ENCODE measurements around the gene TMEM186. TPM values are rescaled to one million over a fixed set of nuclear protein-coding genes. Genes with fewer than 3 reads are reported as not detected.

TMEM186 gene
- total and polyA plus RNA-seq, 9 of the 15 experiments (the other 6 are each of a cell fraction or from before 2014, with no cell fraction given) = 10.1 to 33.4 (median 16.4) TPM

GRCh38 chr16:8797364-8798173 lies at the start of gene TMEM186, which contains the start of gene PMM2 (continued):
- TF ChIP-seq ZNF407 (IDR thresholded peaks at IDR 0.05; ENCODE audit: low read depth) = no peak
- TF ChIP-seq, protein P1, sequence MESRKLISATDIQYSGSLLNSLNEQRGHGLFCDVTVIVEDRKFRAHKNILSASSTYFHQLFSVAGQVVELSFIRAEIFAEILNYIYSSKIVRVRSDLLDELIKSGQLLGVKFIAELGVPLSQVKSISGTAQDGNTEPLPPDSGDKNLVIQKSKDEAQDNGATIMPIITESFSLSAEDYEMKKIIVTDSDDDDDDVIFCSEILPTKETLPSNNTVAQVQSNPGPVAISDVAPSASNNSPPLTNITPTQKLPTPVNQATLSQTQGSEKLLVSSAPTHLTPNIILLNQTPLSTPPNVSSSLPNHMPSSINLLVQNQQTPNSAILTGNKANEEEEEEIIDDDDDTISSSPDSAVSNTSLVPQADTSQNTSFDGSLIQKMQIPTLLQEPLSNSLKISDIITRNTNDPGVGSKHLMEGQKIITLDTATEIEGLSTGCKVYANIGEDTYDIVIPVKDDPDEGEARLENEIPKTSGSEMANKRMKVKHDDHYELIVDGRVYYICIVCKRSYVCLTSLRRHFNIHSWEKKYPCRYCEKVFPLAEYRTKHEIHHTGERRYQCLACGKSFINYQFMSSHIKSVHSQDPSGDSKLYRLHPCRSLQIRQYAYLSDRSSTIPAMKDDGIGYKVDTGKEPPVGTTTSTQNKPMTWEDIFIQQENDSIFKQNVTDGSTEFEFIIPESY (CRISPR knock-in tag; IDR thresholded peaks at IDR 0.05) = peak; percentile 10; the same call in 1 of the 2 replicates
- TF ChIP-seq STAT5A (IDR thresholded peaks at IDR 0.05; ENCODE audit: borderline replicate concordance, low read length) = no peak
- TF ChIP-seq ZZZ3 (IDR thresholded peaks at IDR 0.05) = no peak
- peak; percentile 76; the same call in 1 of the 2 replicates for TF ChIP-seq HDAC8 (tag; IDR thresholded peaks at IDR 0.05)
- TF ChIP-seq, protein P2, sequence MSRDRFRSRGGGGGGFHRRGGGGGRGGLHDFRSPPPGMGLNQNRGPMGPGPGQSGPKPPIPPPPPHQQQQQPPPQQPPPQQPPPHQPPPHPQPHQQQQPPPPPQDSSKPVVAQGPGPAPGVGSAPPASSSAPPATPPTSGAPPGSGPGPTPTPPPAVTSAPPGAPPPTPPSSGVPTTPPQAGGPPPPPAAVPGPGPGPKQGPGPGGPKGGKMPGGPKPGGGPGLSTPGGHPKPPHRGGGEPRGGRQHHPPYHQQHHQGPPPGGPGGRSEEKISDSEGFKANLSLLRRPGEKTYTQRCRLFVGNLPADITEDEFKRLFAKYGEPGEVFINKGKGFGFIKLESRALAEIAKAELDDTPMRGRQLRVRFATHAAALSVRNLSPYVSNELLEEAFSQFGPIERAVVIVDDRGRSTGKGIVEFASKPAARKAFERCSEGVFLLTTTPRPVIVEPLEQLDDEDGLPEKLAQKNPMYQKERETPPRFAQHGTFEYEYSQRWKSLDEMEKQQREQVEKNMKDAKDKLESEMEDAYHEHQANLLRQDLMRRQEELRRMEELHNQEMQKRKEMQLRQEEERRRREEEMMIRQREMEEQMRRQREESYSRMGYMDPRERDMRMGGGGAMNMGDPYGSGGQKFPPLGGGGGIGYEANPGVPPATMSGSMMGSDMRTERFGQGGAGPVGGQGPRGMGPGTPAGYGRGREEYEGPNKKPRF (IDR thresholded peaks at IDR 0.05; ENCODE audit: low read depth, low read length) = no peak
- no peak for TF ChIP-seq TARDBP (IDR thresholded peaks at IDR 0.05)
- TF ChIP-seq ZNF143 (CRISPR knock-in tag; IDR thresholded peaks at IDR 0.05) = peak; percentile 90
- TF ChIP-seq ILF3 (IDR thresholded peaks at IDR 0.05; ENCODE audit: borderline replicate concordance) = no peak
- TF ChIP-seq HMGN3 (IDR thresholded peaks at IDR 0.05; ENCODE audit: borderline replicate concordance, extremely low read depth, insufficient read length, low read depth, low read length) = peak; percentile 87
- TF ChIP-seq ELF1 (tag; IDR thresholded peaks at IDR 0.05) = peak; percentile 98
- 0 out of 2 replicates have a peak, but pooled peaks have one; percentile 46 for TF ChIP-seq ZNF766 (CRISPR knock-in tag; conservative IDR thresholded peaks at IDR 0.05)
- TF ChIP-seq ZNF511 (CRISPR knock-in tag; IDR thresholded peaks at IDR 0.05) = peak; percentile 81; the same call in 1 of the 2 replicates
- no peak for TF ChIP-seq ZNF354B (CRISPR knock-in tag; IDR thresholded peaks at IDR 0.05)

Data from K562 (cell line).